ENCODE results near the gene USP47.
A peak's percentile ranks its signal among the peaks of the same experiment; 100 is the strongest.

The USP47 gene, protein sequence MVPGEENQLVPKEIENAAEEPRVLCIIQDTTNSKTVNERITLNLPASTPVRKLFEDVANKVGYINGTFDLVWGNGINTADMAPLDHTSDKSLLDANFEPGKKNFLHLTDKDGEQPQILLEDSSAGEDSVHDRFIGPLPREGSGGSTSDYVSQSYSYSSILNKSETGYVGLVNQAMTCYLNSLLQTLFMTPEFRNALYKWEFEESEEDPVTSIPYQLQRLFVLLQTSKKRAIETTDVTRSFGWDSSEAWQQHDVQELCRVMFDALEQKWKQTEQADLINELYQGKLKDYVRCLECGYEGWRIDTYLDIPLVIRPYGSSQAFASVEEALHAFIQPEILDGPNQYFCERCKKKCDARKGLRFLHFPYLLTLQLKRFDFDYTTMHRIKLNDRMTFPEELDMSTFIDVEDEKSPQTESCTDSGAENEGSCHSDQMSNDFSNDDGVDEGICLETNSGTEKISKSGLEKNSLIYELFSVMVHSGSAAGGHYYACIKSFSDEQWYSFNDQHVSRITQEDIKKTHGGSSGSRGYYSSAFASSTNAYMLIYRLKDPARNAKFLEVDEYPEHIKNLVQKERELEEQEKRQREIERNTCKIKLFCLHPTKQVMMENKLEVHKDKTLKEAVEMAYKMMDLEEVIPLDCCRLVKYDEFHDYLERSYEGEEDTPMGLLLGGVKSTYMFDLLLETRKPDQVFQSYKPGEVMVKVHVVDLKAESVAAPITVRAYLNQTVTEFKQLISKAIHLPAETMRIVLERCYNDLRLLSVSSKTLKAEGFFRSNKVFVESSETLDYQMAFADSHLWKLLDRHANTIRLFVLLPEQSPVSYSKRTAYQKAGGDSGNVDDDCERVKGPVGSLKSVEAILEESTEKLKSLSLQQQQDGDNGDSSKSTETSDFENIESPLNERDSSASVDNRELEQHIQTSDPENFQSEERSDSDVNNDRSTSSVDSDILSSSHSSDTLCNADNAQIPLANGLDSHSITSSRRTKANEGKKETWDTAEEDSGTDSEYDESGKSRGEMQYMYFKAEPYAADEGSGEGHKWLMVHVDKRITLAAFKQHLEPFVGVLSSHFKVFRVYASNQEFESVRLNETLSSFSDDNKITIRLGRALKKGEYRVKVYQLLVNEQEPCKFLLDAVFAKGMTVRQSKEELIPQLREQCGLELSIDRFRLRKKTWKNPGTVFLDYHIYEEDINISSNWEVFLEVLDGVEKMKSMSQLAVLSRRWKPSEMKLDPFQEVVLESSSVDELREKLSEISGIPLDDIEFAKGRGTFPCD (N-terminal part only)

GRCh38 chr11:11841723-11842420 is at the start of gene USP47:
TSS of gene USP47 (plus strand) at chr11:11841972. CDS start at chr11:11842186, 214 bp downstream.
- Mint-ChIP-seq H3K4me1 (peaks cover 1% of the 10 kb centered on the region), H3K9me3 (no peaks in the 10 kb centered on the region), H3K27me3 (peaks cover 6% of the 10 kb centered on the region), H3K27ac (no peak within 1 kb of the TSS), H3K36me3 (no peaks in the 10 kb centered on the region), H3K4me3 (no peak within 1 kb of the TSS)
- peak; percentile 92 for ATAC-seq

DNA sequence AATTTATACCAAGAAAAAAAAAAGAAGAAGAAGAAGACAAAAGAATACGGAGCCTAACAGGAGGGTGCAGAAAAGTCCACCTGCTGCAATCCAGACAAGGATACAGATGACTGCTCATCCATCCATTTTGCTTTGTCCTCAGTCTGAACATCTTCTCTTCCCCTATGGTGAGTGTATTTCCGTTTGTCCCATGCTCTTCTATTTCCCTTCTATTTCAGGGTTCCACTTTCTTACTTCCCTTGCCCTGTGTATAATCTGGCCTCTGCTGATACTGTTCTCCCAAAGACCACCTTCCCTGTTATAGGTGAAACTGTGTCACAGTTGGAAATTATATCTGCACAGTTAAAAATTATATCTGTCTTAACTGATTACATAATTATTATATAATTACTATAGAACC is 48.7 kb upstream of the USP47 start:
- H3K9me3 Mint-ChIP-seq: no peaks in the 10 kb centered on the region
- no peak for ATAC-seq
- no peaks in the 10 kb centered on the region for H3K36me3 Mint-ChIP-seq

GRCh38 chr11:11798586-11799438 is 43.0 kb upstream of the USP47 start:
- ATAC-seq: peak; percentile 69
- no peak overlapping the region for H3K27ac Mint-ChIP-seq
- no peaks in the 10 kb centered on the region for H3K36me3 Mint-ChIP-seq
- no peaks in the 10 kb centered on the region for H3K9me3 Mint-ChIP-seq
- no peaks in the 10 kb centered on the region for H3K4me1 Mint-ChIP-seq
- H3K4me3 Mint-ChIP-seq: no peak overlapping the region
- peaks cover 28% of the 10 kb centered on the region for H3K27me3 Mint-ChIP-seq

More for the DNA sequence above, 48.7 kb upstream of the USP47 start:
- Mint-ChIP-seq H3K4me3 (no peak overlapping the region), H3K4me1 (no peaks in the 10 kb centered on the region), H3K27me3 (peaks cover 20% of the 10 kb centered on the region), H3K27ac (no peak overlapping the region)

GRCh38 chr11:11805228-11805627 is 36.5 kb upstream of the USP47 start:
- Mint-ChIP-seq H3K36me3 (no peaks in the 10 kb centered on the region), H3K9me3 (peaks cover 4% of the 10 kb centered on the region), H3K4me1 (no peaks in the 10 kb centered on the region), H3K4me3 (no peak overlapping the region), H3K27ac (no peak overlapping the region), H3K27me3 (peaks cover 20% of the 10 kb centered on the region)
- ATAC-seq: no peak

GRCh38 chr11:11806074-11806473 is 35.7 kb upstream of the USP47 start:
- no peaks in the 10 kb centered on the region for H3K36me3 Mint-ChIP-seq
- no peaks in the 10 kb centered on the region for H3K4me1 Mint-ChIP-seq
- no peak for ATAC-seq
- no peak overlapping the region for H3K27ac Mint-ChIP-seq
- H3K9me3 Mint-ChIP-seq: peaks cover 4% of the 10 kb centered on the region
- peaks cover 20% of the 10 kb centered on the region for H3K27me3 Mint-ChIP-seq
- no peak overlapping the region for H3K4me3 Mint-ChIP-seq

DNA sequence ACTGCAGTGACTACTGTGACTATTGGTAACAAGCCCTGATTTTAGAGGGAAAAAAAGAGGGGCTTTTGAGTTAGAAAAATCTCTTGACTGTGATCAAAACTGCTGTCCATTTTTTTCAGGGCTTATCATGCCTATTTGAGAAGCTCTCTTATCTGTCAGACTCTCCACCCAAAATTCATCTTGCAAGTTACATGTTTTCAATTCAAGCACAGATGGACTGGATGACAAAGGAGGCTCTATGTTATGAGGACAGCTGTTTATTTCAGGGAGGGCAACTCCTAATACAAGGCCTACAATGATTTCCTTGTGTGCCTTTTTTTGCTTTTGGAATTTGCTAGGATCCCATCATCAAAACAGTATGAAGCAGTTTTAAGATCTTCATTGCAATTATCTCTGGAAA is 35.2 kb upstream of the USP47 start:
- Mint-ChIP-seq H3K36me3 (no peaks in the 10 kb centered on the region), H3K4me1 (no peaks in the 10 kb centered on the region), H3K27ac (no peak overlapping the region), H3K27me3 (peaks cover 20% of the 10 kb centered on the region), H3K4me3 (no peak overlapping the region), H3K9me3 (peaks cover 4% of the 10 kb centered on the region)
- ATAC-seq: no peak

GRCh38 chr11:11807811-11808782 is 33.7 kb upstream of the USP47 start:
- no peak overlapping the region for H3K27ac Mint-ChIP-seq
- no peak overlapping the region for H3K4me3 Mint-ChIP-seq
- peaks cover 28% of the 10 kb centered on the region for H3K27me3 Mint-ChIP-seq

DNA sequence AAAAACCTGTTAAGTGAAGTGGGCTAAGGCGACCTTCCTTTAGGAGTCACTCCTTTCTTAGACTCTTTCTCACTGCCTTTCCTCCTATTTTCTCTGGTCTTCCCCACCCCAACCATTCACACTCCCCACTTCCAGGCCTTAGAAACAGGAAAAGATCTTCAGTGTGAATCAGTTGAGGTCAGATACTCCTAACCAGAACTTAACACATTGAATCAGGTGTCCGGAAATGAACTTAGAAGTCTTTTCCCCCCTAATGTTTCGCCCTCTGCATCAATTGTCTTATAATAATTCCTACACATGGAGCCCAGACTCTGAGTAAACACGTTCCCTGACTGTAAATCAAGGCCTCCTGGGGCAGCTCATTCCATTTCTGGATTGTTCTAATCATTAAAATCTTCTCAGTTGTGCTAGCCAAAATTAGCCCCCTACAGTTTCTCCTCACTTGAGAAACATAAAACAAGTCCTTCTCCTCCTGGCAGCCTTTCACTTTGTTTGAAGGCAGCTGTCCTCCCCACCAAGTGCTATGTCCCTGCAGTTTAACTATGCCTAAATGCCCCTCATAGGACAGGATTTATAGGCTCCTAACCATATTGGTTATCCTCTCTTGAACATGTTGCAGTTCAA is 32.7 kb upstream of the USP47 start:
- H3K27ac Mint-ChIP-seq: no peak overlapping the region
- no peaks in the 10 kb centered on the region for H3K4me1 Mint-ChIP-seq
- no peak overlapping the region for H3K4me3 Mint-ChIP-seq
- H3K27me3 Mint-ChIP-seq: peaks cover 20% of the 10 kb centered on the region
- no peaks in the 10 kb centered on the region for H3K36me3 Mint-ChIP-seq
- ATAC-seq: no peak
- H3K9me3 Mint-ChIP-seq: peaks cover 4% of the 10 kb centered on the region

More at GRCh38 chr11:11807811-11808782, 33.7 kb upstream of the USP47 start:
- H3K9me3 Mint-ChIP-seq: peaks cover 4% of the 10 kb centered on the region
- H3K4me1 Mint-ChIP-seq: no peaks in the 10 kb centered on the region
- no peaks in the 10 kb centered on the region for H3K36me3 Mint-ChIP-seq
- ATAC-seq: no peak

GRCh38 chr11:11810764-11811726 is 30.7 kb upstream of the USP47 start:
- no peak for ATAC-seq
- peaks cover 10% of the 10 kb centered on the region for H3K27me3 Mint-ChIP-seq
- no peak overlapping the region for H3K27ac Mint-ChIP-seq
- H3K9me3 Mint-ChIP-seq: no peaks in the 10 kb centered on the region
- H3K4me3 Mint-ChIP-seq: no peak overlapping the region
- no peaks in the 10 kb centered on the region for H3K4me1 Mint-ChIP-seq
- no peaks in the 10 kb centered on the region for H3K36me3 Mint-ChIP-seq

- Mint-ChIP-seq H3K27ac (no peak overlapping the region), H3K4me1 (no peaks in the 10 kb centered on the region), H3K36me3 (no peaks in the 10 kb centered on the region), H3K9me3 (no peaks in the 10 kb centered on the region), H3K4me3 (no peak overlapping the region), H3K27me3 (peaks cover 19% of the 10 kb centered on the region)
- no peak for ATAC-seq
Observed at GRCh38 chr11:11813288-11813962, 28.3 kb upstream of the USP47 start.

DNA sequence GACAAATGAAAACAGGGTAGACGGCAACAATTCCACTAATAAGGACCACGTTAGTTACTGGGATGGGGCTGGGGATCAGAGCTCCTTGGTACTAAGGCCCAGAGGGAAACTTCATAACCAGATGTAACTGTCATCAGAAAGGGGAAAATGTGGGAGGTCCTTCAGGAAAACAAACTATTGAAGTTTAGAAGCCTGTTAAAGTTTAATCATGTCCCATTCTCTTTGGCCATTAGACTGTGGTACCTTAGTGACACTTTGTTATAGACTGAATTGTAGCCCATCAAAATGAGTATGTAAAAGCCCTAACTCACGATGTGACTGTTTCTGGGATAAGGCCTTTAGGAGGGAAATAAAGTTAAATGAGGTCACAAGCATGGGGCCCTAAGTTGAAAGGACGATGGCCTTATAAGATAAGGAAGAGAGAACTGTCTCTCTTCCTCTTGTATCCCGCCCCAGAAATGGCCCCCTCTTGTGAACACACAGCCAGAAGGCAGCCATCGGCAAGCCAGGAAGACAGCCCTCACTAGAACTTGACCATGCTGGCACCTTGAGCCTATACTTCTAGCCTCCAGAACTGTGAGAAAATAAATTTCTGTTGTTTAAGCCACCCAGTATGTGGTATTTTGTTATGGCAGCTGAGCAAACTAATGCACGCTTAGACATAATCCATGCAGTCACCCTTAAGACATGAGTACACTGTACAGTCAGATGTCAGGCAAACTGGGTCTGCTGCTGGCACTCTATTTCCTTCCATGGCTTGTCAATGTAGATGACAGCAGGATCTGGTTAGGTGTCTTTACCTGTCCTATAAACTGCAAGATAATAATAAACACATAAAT is 26.9 kb upstream of the USP47 start:
- Mint-ChIP-seq H3K4me1 (no peaks in the 10 kb centered on the region), H3K9me3 (no peaks in the 10 kb centered on the region), H3K27me3 (peaks cover 33% of the 10 kb centered on the region), H3K4me3 (no peak overlapping the region), H3K27ac (no peak overlapping the region), H3K36me3 (no peaks in the 10 kb centered on the region)
- ATAC-seq: no peak
